Prostate gland (tissue), 2 donors: ENCODE results near the gene WFDC10B.

ENCODE experiments used
- POLR2AphosphoS5 ChIP-seq: sonication (generic); formaldehyde crosslinking; IDR thresholded peaks from one replicate; pipeline ENCODE4 v1.6.1; 2017; ENCODE audit warnings: antibody characterized with exemption
- TF ChIP-seq, protein P1 (sequence below), 4 experiments: fragments of 200-600 bp in 2 of 4; fragments of 450-650 bp in 2 of 4; sonication (generic) in 2 of 4; IDR thresholded peaks; 1 replicate in 3 of 4; 2 replicates in 1 of 4; pipeline ENCODE4 v1.5.1; 2016 to 2019; ENCODE audit warnings: antibody characterized with exemption in 4 of 4, mild to moderate bottlenecking in 2 of 4, moderate library complexity in 2 of 4

DNA sequence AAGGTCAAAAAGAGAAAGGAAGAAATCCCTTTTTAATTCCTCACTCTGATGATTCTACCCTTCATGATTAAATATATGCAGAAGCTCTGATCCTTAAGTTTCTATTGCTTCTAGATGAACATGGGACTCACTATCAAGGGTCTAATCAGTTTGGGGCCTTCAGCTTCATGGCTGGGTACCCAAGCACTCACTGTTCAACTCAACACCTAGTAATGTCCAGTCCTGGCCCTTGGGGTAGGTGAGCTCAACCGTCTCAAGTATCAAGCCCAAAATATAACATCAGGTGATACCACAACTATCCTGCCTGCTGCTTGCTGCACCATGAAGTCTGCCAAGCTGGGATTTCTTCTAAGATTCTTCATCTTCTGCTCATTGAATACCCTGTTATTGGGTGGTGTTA, 17.2 kb upstream of the WFDC10B start, which contains the start of gene SPINT4:
- TF ChIP-seq, protein P1, sequence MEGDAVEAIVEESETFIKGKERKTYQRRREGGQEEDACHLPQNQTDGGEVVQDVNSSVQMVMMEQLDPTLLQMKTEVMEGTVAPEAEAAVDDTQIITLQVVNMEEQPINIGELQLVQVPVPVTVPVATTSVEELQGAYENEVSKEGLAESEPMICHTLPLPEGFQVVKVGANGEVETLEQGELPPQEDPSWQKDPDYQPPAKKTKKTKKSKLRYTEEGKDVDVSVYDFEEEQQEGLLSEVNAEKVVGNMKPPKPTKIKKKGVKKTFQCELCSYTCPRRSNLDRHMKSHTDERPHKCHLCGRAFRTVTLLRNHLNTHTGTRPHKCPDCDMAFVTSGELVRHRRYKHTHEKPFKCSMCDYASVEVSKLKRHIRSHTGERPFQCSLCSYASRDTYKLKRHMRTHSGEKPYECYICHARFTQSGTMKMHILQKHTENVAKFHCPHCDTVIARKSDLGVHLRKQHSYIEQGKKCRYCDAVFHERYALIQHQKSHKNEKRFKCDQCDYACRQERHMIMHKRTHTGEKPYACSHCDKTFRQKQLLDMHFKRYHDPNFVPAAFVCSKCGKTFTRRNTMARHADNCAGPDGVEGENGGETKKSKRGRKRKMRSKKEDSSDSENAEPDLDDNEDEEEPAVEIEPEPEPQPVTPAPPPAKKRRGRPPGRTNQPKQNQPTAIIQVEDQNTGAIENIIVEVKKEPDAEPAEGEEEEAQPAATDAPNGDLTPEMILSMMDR (IDR thresholded peaks at IDR 0.05): no peak
- no peak for TF ChIP-seq POLR2AphosphoS5
